Activated CD8-positive, alpha-beta memory T cell treated with anti-CD3 and anti-CD28 coated beads, Interleukin-2, amount 50 U/mL, for 1 hour (primary cell): ENCODE results near the gene SLC9B1.
"Not testable (repeated sequence)": the region's sequence is repeated elsewhere in the genome, so short reads cannot be mapped to it uniquely, and the experiment has no call there.

Source experiments
- DNase-seq: peaks from one replicate; pipeline ENCODE4 v3.0.0-alpha.2; 2020; ENCODE audit errors: extremely low read depth

SLC9B1 gene

GRCh38 chr4:103011378-103012025, 8.0 kb downstream of the SLC9B1 start:
- no peak for DNase-seq

- no peak for DNase-seq
Measured at GRCh38 chr4:103010804-103011203, 8.7 kb downstream of the SLC9B1 start.

GRCh38 chr4:103008875-103009729, 10.4 kb downstream of the SLC9B1 start:
- no peak for DNase-seq

GRCh38 chr4:103002551-103002950, 17.0 kb downstream of the SLC9B1 start:
- DNase-seq = no peak

- no peak for DNase-seq
Measured at GRCh38 chr4:102994803-102995202, 24.7 kb downstream of the SLC9B1 start.

GRCh38 chr4:102993985-102994384, 25.5 kb downstream of the SLC9B1 start:
- DNase-seq = not testable (repeated sequence)

- no peak for DNase-seq
Measured at GRCh38 chr4:102988429-102989020, 31.0 kb downstream of the SLC9B1 start.

- DNase-seq = no peak
Measured at GRCh38 chr4:102981005-102981404, 38.5 kb downstream of the SLC9B1 start.

- DNase-seq = not testable (repeated sequence)
Measured at GRCh38 chr4:102961813-102962212, 57.7 kb downstream of the SLC9B1 start.

- no peak for DNase-seq
Measured at GRCh38 chr4:102959496-102959895, 60.0 kb downstream of the SLC9B1 start.

- no peak for DNase-seq
Measured at GRCh38 chr4:102945066-102945465, 74.4 kb downstream of the SLC9B1 start.

- DNase-seq = not testable (repeated sequence)
Measured at GRCh38 chr4:102938063-102938462, 81.4 kb downstream of the SLC9B1 start.

- DNase-seq = no peak
Measured at GRCh38 chr4:102935716-102936115, 83.8 kb downstream of the SLC9B1 start.

- DNase-seq = not testable (repeated sequence)
Measured at GRCh38 chr4:102919697-102920096, 99.8 kb downstream of the SLC9B1 start.

- DNase-seq = no peak
Measured at GRCh38 chr4:102918859-102919258, 100.6 kb downstream of the SLC9B1 start.

GRCh38 chr4:102901804-102902203, 117.7 kb downstream of the SLC9B1 start:
- no peak for DNase-seq

- not testable (repeated sequence) for DNase-seq
Measured at GRCh38 chr4:102897610-102898009, 121.9 kb downstream of the SLC9B1 start.

- DNase-seq = not testable (repeated sequence)
Measured at GRCh38 chr4:102896547-102896946, 123.0 kb downstream of the SLC9B1 start.

GRCh38 chr4:102889866-102890265, 129.6 kb downstream of the SLC9B1 start:
- not testable (repeated sequence) for DNase-seq

GRCh38 chr4:102888570-102888969, 130.9 kb downstream of the SLC9B1 start:
- DNase-seq = not testable (repeated sequence)

GRCh38 chr4:102883278-102883677, 136.2 kb downstream of the SLC9B1 start:
- DNase-seq = no peak

GRCh38 chr4:102881343-102881742, 138.2 kb downstream of the SLC9B1 start:
- DNase-seq = no peak

GRCh38 chr4:102878901-102879300, 140.6 kb downstream of the SLC9B1 start:
- no peak for DNase-seq
